GM12892 (cell line): ENCODE measurements around the gene MTFMT.
"Not testable (repeated sequence)": the region's sequence is repeated elsewhere in the genome, so short reads cannot be mapped to it uniquely, and the experiment has no call there.

Experiments
- POLR2A ChIP-seq: IDR thresholded peaks from 2 replicates; pipeline ENCODE4 v1.6.1; 2011; ENCODE audit warnings: low read depth, low read length, control low read depth
- POLR2AphosphoS5 ChIP-seq: IDR thresholded peaks from 2 replicates; pipeline ENCODE4 v1.6.1; 2011; ENCODE audit warnings: low read depth, low read length, control low read depth

DNA sequence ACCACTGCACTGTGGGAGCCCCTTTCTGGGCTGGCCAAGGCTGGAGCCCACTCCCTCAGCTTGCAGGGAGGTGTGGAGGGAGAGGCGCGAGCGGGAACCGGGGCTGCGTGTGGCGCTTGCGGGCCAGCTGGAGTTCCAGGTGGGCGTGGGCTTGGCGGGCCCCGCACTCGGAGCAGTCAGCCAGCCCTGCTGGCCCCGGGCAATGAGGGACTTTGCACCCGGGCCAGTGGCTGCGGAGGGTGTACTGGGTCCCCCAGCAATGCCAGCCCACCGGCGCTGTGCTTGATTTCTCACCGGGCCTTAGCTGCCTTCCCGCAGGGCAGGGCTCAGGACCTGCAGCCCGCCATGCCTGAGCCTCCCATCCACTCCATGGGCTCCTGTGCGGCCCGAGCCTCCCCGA is 45.5 kb upstream of the MTFMT start:
- not testable (repeated sequence) for TF ChIP-seq POLR2AphosphoS5, POLR2A
